Central memory CD8-positive, alpha-beta T cell (primary cell): Measurements from ENCODE around the gene ARHGAP10.

Source experiments
- ATAC-seq: fragments of 150-1000 bp; cut with Tn5 transposase; replicated peaks from 2 replicates; pipeline ENCODE4 v1.10.0; 2022; ENCODE audit warnings: mild to moderate bottlenecking, moderate FRiP score, moderate number of reproducible peaks; ENCODE audit not compliant: poor library complexity, severe bottlenecking; ENCODE audit errors: extremely low read depth
- DNase-seq, 2 donors: peaks; one replicate each; pipeline ENCODE4 v3.0.0; 2021; ENCODE audit warnings: low spot score in 2 of 2
- H3K27ac Mint-ChIP-seq: one replicate; pipeline ENCODE4 v1.8.0; 2022; ENCODE audit warnings: low read depth, mild to moderate bottlenecking, moderate library complexity, mixed read lengths
- H3K27me3 Mint-ChIP-seq: one replicate; pipeline ENCODE4 v1.8.0; 2022; ENCODE audit warnings: mixed read lengths
- H3K36me3 Mint-ChIP-seq: one replicate; pipeline ENCODE4 v1.8.0; 2022; ENCODE audit warnings: mild to moderate bottlenecking, moderate library complexity, mixed read lengths; ENCODE audit not compliant: insufficient read depth
- H3K4me1 Mint-ChIP-seq: one replicate; pipeline ENCODE4 v1.8.0; 2022; ENCODE audit warnings: mixed read lengths
- H3K4me3 Mint-ChIP-seq: one replicate; pipeline ENCODE4 v1.8.0; 2022; ENCODE audit warnings: mild to moderate bottlenecking, moderate library complexity, mixed read lengths
- H3K9me3 Mint-ChIP-seq: one replicate; pipeline ENCODE4 v1.8.0; 2022; ENCODE audit warnings: mixed read lengths

ARHGAP10 gene

DNA sequence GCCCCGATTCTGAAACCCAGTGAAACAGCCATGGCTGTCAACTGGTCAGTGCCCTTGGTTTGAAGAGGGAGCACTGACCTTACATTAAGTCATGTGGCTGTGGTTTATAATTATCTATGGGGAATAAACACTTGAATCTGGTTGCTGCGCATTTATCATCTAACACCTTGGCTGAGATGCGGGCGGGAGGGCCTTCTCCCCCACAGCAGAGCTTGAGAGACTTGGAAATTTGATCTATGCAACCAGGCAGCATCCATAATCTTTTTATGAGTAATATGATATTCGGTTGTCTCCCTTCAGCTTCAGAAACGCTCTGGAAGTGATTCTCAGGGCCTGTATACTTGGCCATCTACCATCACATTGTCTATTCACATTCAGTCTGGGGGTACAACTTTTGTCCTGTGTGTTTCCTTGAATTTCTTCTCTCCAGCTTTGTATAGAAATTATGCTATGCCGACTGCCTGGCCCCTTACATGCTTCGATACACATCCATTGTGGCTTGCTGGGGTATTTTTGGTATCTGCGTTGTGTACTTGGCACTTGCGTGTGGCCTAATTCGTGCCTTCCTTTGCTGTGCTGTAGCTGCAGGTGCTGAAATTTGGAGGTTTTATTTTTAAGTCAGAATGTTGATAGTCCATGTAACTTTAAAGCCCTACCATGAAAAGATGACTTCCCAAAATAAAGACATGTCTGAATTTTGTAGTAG lies 321.6 kb downstream of the ARHGAP10 start:
- Mint-ChIP-seq H3K9me3 (no peaks in the 10 kb centered on the region), H3K4me3 (no peak overlapping the region), H3K27ac (peak overlapping the region; percentile 49), H3K36me3 (peaks cover 7% of the 10 kb centered on the region), H3K4me1 (peaks cover 73% of the 10 kb centered on the region), H3K27me3 (no peaks in the 10 kb centered on the region)
- DNase-seq = no peak
- ATAC-seq = no peak

DNA sequence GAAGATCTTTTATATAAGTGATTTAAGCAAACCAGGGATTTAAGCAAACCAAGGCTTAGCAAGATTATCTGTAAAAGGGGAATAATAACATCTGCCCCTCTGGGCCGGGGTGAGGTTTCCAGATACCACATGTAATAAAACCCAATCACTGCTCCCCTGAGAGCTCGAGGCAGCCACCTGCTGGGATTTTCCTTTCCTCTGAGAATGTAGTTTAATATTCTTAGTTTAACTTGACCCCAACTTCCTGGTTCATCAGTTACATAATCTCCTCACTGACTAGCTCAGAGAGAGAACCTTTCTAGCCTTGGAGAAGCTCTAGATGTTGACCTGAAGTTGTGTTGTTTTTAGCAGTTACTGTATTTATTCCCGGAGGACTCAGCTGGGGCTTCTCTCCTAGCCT lies 322.4 kb downstream of the ARHGAP10 start:
- Mint-ChIP-seq H3K4me3 (peak overlapping the region; percentile 29), H3K4me1 (peaks cover 82% of the 10 kb centered on the region), H3K36me3 (peaks cover 5% of the 10 kb centered on the region), H3K27me3 (no peaks in the 10 kb centered on the region), H3K9me3 (no peaks in the 10 kb centered on the region), H3K27ac (peak overlapping the region; percentile 49)
- no peak for ATAC-seq
- DNase-seq = no peak

DNA sequence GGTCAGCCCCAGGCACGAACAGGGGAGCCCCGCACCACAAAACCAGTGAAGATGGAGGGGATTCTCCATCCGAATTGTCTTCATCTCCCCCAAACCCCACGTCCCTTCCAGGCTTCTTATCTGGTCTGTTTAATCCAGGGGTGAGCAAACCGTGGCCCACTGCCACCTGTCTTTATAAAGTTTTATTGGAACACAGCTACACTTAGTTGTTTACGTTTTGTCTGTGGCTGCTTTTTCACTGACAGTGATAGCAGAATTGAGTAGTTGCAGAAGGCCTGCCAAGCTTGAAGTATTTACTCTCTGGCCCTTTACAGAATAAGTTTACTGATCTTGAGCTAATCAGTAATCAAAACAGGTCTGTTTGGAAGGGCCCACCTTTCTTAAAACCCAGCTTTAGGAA lies 324.0 kb downstream of the ARHGAP10 start:
- H3K4me3 Mint-ChIP-seq = no peak overlapping the region
- DNase-seq (no peak), ATAC-seq (no peak)
- H3K27ac Mint-ChIP-seq = peak overlapping the region; percentile 83
- H3K4me1 Mint-ChIP-seq = peaks cover 89% of the 10 kb centered on the region
- H3K27me3 Mint-ChIP-seq = no peaks in the 10 kb centered on the region
- H3K36me3 Mint-ChIP-seq = peaks cover 6% of the 10 kb centered on the region
- H3K9me3 Mint-ChIP-seq = no peaks in the 10 kb centered on the region

GRCh38 chr4:148056879-148057278 lies 325.0 kb downstream of the ARHGAP10 start:
- DNase-seq = peak; percentile 27 to 48
- Mint-ChIP-seq H3K4me3 (peak overlapping the region; percentile 38), H3K9me3 (no peaks in the 10 kb centered on the region), H3K4me1 (peaks cover 89% of the 10 kb centered on the region), H3K27ac (peak overlapping the region; percentile 83), H3K27me3 (no peaks in the 10 kb centered on the region), H3K36me3 (peaks cover 6% of the 10 kb centered on the region)
- ATAC-seq = peak; percentile 62

GRCh38 chr4:148057516-148057915 lies 325.6 kb downstream of the ARHGAP10 start:
- Mint-ChIP-seq H3K4me3 (no peak overlapping the region), H3K27ac (no peak overlapping the region), H3K4me1 (peaks cover 84% of the 10 kb centered on the region), H3K36me3 (peaks cover 5% of the 10 kb centered on the region), H3K27me3 (no peaks in the 10 kb centered on the region), H3K9me3 (no peaks in the 10 kb centered on the region)
- ATAC-seq (no peak), DNase-seq (no peak)

- H3K9me3 Mint-ChIP-seq = no peaks in the 10 kb centered on the region
- peaks cover 5% of the 10 kb centered on the region for H3K36me3 Mint-ChIP-seq
- DNase-seq = no peak
- no peaks in the 10 kb centered on the region for H3K27me3 Mint-ChIP-seq
- H3K4me1 Mint-ChIP-seq = peaks cover 77% of the 10 kb centered on the region
- peak overlapping the region; percentile 60 for H3K27ac Mint-ChIP-seq
- no peak for ATAC-seq
- no peak overlapping the region for H3K4me3 Mint-ChIP-seq
These were observed 326.3 kb downstream of the ARHGAP10 start for GRCh38 chr4:148057984-148058859.

DNA sequence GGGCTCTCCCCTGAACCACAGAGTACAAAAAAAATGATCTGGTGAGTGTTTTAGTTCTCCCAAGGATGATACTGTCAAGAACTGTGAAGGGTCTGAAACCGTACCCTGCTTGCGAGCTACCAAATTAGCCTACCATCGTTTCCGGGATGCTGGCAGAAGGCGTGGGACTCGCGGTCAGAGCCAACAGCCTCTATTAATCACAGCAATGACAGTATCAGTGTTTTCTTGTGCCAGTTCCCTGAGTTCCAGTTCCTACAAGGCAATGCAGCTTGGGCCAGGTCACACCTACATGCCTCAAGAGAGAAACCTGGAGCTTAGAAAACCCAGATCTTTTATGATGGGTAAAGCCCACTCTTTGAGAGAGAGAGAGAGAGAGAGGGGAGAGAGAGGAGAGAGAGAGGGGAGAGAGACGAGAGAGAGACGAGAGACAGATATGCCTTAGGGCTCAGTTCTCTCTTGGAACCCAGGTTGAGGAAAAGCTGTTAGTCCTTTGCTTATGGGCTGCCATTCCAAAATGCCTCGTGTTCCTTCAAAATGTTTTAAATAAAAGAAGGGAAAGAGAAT lies 327.8 kb downstream of the ARHGAP10 start:
- DNase-seq (no peak), ATAC-seq (no peak)
- peaks cover 6% of the 10 kb centered on the region for H3K36me3 Mint-ChIP-seq
- H3K9me3 Mint-ChIP-seq = no peaks in the 10 kb centered on the region
- peaks cover 63% of the 10 kb centered on the region for H3K4me1 Mint-ChIP-seq
- H3K27ac Mint-ChIP-seq = peak overlapping the region; percentile 79
- no peaks in the 10 kb centered on the region for H3K27me3 Mint-ChIP-seq
- H3K4me3 Mint-ChIP-seq = peak overlapping the region; percentile 71

- no peaks in the 10 kb centered on the region for H3K9me3 Mint-ChIP-seq
- peaks cover 61% of the 10 kb centered on the region for H3K4me1 Mint-ChIP-seq
- peak; percentile 48 for ATAC-seq
- DNase-seq = no peak
- H3K4me3 Mint-ChIP-seq = peak overlapping the region; percentile 70
- no peaks in the 10 kb centered on the region for H3K27me3 Mint-ChIP-seq
- peak overlapping the region; percentile 84 for H3K27ac Mint-ChIP-seq
- H3K36me3 Mint-ChIP-seq = peaks cover 8% of the 10 kb centered on the region
These were observed 328.6 kb downstream of the ARHGAP10 start for GRCh38 chr4:148060264-148061140.

DNA sequence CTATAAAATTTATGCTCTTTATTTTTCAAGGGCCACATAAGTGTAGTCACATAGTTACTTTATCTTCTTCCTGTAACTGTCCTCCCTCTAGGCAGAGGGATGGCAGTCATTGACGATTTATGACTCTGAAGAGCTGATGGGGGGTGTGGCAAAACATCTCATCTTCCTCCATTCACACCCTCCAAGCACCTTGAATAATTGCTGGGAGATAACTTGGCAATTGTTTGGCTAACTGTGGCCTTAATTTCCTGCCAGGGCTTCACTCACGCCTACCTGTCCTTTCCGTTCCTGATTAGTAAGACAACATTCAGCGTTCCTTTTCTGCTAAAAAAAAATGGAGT lies 329.2 kb downstream of the ARHGAP10 start:
- peak overlapping the region; percentile 84 for H3K27ac Mint-ChIP-seq
- ATAC-seq (no peak), DNase-seq (no peak)
- no peaks in the 10 kb centered on the region for H3K27me3 Mint-ChIP-seq
- peak overlapping the region; percentile 70 for H3K4me3 Mint-ChIP-seq
- H3K36me3 Mint-ChIP-seq = peaks cover 7% of the 10 kb centered on the region
- H3K4me1 Mint-ChIP-seq = peaks cover 55% of the 10 kb centered on the region
- H3K9me3 Mint-ChIP-seq = no peaks in the 10 kb centered on the region

GRCh38 chr4:148061795-148062194 lies 329.9 kb downstream of the ARHGAP10 start:
- Mint-ChIP-seq H3K9me3 (no peaks in the 10 kb centered on the region), H3K36me3 (peaks cover 7% of the 10 kb centered on the region), H3K4me3 (no peak overlapping the region), H3K4me1 (peaks cover 49% of the 10 kb centered on the region), H3K27me3 (no peaks in the 10 kb centered on the region), H3K27ac (peak overlapping the region; percentile 84)
- ATAC-seq = no peak
- DNase-seq = no peak

- no peaks in the 10 kb centered on the region for H3K9me3 Mint-ChIP-seq
These were observed 330.5 kb downstream of the ARHGAP10 start for GRCh38 chr4:148062301-148062950.

DNA sequence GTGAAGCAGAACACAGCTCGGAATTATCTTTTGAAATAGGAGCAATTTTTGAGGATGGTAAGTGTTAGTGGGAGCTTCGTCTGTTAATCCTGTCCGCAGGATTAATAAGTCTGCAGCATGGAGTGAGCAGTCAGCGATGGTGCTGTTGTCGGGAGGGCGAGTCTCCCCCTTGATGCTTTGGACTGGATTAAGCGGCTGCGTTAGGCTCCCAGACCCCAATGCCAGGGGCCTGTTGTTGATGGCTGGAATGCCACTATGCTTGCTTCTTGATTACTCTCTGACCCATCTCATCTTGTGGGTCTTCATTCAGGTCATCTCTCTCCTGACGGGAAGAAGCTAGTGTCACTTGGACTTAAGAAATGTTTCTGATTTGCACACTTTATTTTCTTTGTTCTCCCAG lies 332.6 kb downstream of the ARHGAP10 start:
- no peak for DNase-seq
- H3K4me3 Mint-ChIP-seq = no peak overlapping the region
- H3K27ac Mint-ChIP-seq = no peak overlapping the region
- ATAC-seq = no peak
- H3K36me3 Mint-ChIP-seq = peaks cover 7% of the 10 kb centered on the region
- no peaks in the 10 kb centered on the region for H3K27me3 Mint-ChIP-seq
- peaks cover 30% of the 10 kb centered on the region for H3K4me1 Mint-ChIP-seq
- H3K9me3 Mint-ChIP-seq = no peaks in the 10 kb centered on the region

More at GRCh38 chr4:148062301-148062950, 330.5 kb downstream of the ARHGAP10 start:
- Mint-ChIP-seq H3K4me1 (peaks cover 43% of the 10 kb centered on the region), H3K27me3 (no peaks in the 10 kb centered on the region), H3K36me3 (peaks cover 7% of the 10 kb centered on the region), H3K27ac (no peak overlapping the region), H3K4me3 (no peak overlapping the region)
- no peak for DNase-seq
- ATAC-seq = no peak
